NCI-H2107 treated with DMSO at 0.1 percent for 48 hours (cell line): ENCODE data around the gene C14orf132.
A peak's percentile ranks its signal among the peaks of the same experiment; 100 is the strongest.
"Not testable (repeated sequence)": the region's sequence is repeated elsewhere in the genome, so short reads cannot be mapped to it uniquely, and the experiment has no call there.

Experiments
- DNase-seq: peaks from one replicate; lab custom pipeline; 2025; ENCODE audit not compliant: unreplicated experiment; lab: John Stamatoyannopoulos, UW

Gene C14orf132

DNA sequence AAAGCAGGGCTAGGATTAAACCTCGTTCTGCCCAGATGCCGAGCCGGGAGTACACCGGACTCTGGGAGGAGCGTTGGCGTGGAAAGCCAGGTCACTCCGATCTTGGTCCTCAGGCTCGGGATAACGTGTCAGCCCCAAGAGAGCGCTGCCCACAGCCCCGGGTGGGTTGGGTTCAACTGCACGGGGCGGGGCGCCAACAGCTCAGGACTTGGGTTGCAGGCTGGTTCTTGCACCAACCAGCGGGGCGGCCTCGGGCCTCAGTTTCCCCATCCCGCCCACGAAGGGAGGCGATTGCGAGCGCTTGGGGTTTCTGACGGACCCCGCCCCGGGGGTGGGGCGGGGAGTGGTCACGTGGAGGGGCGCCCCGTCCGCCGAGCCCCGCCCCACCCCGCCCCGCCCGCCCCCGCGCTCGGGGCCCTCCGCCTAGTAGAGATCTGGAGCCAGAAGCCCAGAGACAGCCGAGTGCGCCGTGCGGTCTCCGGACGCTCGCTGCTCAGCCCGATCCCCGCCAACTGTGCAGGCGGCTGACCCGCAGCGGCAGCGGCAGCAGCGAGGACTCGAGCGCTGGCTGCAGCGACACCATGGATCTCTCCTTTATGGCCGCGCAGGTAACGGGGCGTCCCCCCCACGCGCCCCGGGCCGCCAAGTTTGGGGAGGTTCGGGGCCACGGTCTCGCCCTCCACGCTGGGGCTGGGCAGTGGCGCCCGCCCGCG is at the start of gene C14orf132:
C14orf132 (plus strand) TSS at position 443 of the 713 bp plus-strand sequence; CDS start at position 582, 139 bp downstream.
- no peak for DNase-seq

DNA sequence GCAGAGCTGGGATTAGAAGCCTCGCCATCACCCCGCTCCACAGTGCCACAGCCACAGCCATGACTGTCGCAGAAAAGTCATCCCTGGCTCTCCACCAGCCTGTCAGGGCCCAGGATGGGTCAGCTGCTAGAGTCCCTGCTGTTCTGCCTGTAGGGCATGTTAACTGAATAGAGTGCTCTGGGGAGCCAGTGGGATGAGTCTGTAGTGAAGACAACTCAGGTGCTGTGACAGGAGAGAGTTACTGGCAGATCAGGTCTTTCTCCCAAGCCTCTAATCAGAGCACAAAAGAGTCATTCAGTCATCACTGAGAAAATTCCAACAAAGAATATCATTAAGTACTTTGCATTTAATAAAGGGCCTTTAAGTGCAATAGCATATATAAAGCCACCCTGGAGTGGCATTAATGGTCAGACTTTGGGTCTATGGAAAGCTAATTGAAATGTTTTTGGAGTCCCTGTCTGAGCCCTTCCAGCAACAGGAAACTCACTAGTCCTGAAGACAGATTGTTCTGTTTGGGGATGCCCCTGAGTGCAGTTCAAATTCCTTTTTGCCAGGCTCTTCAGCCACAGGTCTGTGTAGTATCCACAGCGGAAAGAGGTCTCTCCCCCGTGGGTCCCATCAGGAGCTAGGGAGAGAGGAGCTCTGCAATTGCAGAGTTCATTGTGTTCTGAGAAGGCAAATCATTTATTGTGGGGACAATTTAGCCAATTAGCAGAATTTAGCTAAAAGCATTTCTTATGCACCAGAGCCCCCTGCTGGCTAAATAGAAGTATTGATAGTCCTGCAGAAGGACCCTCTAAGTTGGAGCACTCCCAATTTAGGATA is 45.2 kb upstream of the C14orf132 start:
- peak; percentile 16 for DNase-seq

GRCh38 chr14:95994593-95994928 is 44.6 kb upstream of the C14orf132 start:
- DNase-seq: no peak

- peak; percentile 65 for DNase-seq
Measured at GRCh38 chr14:95998656-95999055, 40.5 kb upstream of the C14orf132 start.

- peak; percentile 91 for DNase-seq
Measured at GRCh38 chr14:96001866-96002497, 37.2 kb upstream of the C14orf132 start.

GRCh38 chr14:96002498-96002884 is 36.7 kb upstream of the C14orf132 start:
- no peak for DNase-seq

GRCh38 chr14:96011131-96011530 is 28.0 kb upstream of the C14orf132 start:
- DNase-seq: no peak

GRCh38 chr14:96011607-96012006 is 27.6 kb upstream of the C14orf132 start:
- no peak for DNase-seq

GRCh38 chr14:96012757-96013156 is 26.4 kb upstream of the C14orf132 start:
- not testable (repeated sequence) for DNase-seq

- DNase-seq: no peak
Measured at GRCh38 chr14:96014176-96014575, 25.0 kb upstream of the C14orf132 start.

DNA sequence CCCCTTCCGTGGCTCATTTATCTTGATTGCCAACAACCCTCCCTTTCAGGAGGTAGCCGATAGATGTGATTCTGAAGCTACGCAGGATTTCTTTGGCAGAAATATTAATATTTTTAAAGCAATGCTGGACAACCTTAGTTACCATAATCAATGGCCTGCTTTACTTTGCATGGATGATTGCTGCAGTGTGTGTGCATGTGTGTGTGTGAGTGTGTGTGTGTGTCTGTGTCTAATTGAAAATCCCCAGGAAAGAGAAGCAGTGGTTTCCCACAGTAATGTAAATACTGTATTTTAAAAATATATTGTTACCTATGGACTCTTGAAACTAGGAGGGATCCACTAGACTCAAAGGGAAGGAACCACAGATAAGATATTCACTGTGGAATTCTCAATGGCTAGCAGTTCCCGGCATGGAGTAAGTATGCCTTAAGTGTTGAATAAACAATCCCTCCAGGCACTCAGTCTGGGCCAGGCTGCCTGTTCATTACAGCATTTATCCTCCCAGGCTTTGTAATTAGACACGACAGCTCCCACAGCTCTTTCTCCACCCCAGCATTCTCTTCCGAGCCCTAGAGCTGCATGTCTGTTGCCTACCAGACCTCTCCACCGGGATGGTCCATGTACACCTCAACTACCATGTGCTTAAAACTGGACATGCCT is 22.5 kb upstream of the C14orf132 start:
- peak; percentile 87 for DNase-seq

DNA sequence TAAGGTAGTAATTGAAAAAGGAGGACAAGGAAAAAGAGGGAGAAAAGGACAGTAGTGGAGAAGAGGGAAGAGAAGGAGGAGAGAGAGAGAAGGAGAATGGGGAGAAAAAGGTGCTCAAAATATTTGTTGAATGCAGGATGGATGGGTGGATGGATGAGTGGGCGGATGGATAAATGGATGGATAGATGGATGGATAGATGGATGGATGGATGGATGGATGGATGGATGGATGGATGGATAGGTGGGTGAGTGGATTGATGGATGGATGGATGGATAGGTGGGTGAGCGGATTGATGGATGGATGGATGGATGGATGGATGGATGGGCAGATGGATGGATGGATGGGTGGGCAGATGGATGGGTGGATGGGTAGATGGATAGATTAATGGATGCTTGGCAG is 21.3 kb upstream of the C14orf132 start:
- DNase-seq: no peak

DNA sequence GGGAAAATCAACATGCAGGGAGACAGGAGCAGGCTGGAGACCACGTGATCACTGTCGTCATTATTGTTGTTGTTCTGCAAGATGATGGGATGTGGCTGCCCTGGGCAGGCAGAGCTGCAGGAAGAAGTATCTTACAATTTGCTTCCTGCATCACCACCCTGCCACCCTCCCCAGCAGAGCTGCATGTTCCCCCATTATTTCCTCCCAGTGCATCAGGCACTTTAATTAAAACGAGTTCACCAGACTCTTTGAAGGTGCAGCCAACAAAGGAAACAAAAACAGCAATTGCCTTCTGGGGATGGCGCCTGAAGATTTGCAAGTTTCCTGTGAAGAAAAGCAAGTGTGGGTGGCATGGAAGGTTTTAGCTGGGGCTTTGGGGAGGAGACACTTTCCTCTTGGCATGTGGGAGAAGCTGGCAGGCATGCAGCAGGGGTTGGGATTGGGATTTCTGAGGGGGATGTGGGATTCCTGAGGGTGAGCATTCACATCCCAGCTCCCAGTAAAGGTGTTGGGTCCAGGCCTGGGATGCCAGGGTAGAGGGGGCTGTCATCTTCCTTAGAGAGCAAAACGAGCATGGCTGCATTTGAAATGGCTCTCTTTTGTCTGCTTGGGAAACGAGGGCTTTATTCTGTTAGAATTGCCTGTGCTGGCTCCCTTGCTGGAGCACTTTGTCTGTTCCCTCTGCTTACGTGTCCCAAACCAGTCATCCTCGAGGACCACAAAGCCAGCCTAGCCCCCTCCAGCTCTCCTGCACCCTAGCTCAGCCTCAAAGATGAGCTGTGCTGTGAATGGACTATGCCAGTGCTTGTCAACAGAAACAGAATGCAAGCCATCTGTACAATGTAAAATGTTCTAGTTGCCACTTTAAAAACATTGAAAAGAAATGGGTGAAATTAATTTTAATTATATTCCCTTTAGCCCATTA is 11.5 kb upstream of the C14orf132 start:
- no peak for DNase-seq

- no peak for DNase-seq
Measured at GRCh38 chr14:96029089-96029645, 10.0 kb upstream of the C14orf132 start.

DNA sequence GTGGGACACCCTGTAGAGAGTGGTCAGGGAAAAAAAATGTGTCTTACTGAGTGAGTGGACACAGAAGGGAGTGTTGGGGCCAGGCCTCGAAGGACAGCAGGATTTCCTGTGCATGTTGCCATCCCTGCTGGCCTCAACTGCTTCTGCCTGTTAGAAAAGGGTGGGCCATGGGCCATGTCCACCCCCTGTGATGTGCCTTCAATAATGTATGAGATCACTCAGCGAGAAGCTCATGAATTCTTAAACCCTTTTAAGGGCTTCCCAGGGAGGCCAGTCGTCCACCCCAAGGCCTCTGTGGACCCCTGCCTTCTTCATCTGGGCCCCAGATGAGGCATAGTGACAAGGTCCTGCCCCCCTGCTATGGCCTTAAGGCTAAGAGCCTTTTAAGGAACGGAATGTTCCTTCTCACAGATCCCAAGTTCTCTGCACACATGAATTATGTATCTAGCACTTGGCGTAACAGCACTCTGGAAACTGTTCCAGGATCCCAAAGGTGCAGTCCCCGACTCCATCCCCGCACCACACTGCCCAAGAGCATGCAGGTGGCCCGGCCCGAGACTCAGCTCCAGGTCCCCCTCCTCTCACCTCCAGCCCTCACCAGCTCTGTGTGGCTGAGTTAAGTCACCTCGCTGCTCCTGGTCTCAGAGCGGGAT is 8.9 kb upstream of the C14orf132 start:
- no peak for DNase-seq

GRCh38 chr14:96031691-96032090 is 7.5 kb upstream of the C14orf132 start:
- DNase-seq: no peak

GRCh38 chr14:96035456-96035855 is 3.7 kb upstream of the C14orf132 start:
- DNase-seq: no peak

GRCh38 chr14:96037891-96038557 is 1.1 kb upstream of the C14orf132 start:
- DNase-seq: no peak

DNA sequence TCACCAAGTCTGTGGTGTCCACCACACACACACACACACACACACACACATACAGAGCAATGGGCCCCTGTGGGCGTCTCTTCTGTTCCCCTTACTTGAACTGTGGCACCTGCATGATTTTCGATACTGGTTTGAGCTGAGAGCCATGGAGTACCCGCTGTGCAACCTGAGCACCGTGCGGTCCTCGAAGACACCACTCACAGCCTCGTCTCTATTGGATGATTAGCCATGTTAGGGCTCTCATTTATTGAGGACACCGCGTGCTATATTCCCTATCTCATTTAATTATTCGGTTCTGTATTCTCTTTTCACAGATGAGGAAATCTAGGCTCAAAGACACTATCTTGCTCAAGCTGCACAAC is 623 bp upstream of the C14orf132 start:
- DNase-seq: peak; percentile 66
